ENCODE measurements around the gene ADARB2. TPM values are rescaled to one million over a fixed set of nuclear protein-coding genes. Genes with fewer than 3 reads are reported as not detected.

ADARB2 gene
- total RNA-seq, 1 donor from 2014 or later = 1.2 TPM

DNA sequence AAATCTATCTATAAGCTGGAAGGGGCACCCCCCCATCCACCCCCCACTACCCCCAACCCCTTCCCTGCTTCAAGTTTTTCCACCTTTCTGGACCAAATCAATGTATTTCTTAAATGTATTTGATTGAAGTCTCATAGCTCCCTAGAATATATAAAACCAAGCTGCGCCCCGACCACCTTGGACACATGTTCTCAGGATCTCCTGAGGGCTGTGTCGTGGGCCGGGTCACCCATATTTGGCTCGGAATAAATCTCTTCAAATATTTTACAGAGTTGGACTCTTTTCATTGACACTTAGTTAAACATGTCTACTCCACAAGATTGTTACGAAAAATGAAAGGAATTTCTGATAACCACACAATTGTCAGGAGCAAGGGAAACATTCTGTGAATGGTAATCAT lies 215.6 kb downstream of the ADARB2 start:
- TF ChIP-seq, protein P1, sequence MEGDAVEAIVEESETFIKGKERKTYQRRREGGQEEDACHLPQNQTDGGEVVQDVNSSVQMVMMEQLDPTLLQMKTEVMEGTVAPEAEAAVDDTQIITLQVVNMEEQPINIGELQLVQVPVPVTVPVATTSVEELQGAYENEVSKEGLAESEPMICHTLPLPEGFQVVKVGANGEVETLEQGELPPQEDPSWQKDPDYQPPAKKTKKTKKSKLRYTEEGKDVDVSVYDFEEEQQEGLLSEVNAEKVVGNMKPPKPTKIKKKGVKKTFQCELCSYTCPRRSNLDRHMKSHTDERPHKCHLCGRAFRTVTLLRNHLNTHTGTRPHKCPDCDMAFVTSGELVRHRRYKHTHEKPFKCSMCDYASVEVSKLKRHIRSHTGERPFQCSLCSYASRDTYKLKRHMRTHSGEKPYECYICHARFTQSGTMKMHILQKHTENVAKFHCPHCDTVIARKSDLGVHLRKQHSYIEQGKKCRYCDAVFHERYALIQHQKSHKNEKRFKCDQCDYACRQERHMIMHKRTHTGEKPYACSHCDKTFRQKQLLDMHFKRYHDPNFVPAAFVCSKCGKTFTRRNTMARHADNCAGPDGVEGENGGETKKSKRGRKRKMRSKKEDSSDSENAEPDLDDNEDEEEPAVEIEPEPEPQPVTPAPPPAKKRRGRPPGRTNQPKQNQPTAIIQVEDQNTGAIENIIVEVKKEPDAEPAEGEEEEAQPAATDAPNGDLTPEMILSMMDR (IDR thresholded peaks at IDR 0.05) = no peak
- Histone ChIP-seq H3K9me3 (no peaks in the 10 kb centered on the region), H3K36me3 (no peaks in the 10 kb centered on the region), H3K4me1 (no peaks in the 10 kb centered on the region), H3K27ac (no peak overlapping the region), H3K27me3 (no peaks in the 10 kb centered on the region), H3K4me3 (no peak overlapping the region)
- no peak for ATAC-seq
- intact Hi-C loops (cut with DNase I) = no loop called here
- no peak for DNase-seq

DNA sequence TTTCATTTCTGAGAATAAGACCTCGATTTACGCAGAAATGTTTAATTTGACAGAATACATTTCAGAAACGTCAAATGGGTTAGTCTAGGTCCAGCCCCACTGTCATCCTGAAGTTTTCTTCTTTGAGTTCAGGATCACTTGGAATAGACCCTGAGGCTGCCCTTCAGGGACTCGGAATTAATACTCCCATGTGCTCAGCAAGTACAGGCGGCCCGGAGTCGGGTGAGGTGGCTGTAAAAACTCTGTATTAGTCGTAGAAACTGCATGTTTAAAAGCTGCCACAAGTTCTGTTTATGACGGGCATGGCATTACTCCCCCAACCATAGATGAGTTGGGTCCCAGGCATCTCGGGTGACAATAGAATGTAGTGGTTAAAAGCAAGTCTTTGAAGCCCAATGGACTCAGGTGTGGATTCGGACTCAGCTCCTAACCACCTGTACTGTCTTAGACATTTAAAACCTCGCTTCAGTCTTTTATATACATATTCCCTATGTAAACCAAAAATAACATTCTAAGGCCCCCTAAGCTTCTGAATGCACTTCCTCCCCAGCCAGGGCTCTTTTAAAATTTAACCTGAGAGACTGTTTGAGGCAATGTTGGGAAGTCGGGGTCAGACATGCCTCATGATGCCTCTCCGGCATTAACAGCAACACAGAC lies 216.3 kb downstream of the ADARB2 start:
- TF ChIP-seq, protein P1 (IDR thresholded peaks at IDR 0.05) = no peak
- DNase-seq (no peak), ATAC-seq (no peak)
- no peaks in the 10 kb centered on the region for H3K27me3 ChIP-seq
- H3K4me3 ChIP-seq = no peak overlapping the region
- no peaks in the 10 kb centered on the region for H3K4me1 ChIP-seq
- intact Hi-C loops (cut with DNase I) = no loop called here
- no peaks in the 10 kb centered on the region for H3K36me3 ChIP-seq
- no peaks in the 10 kb centered on the region for H3K9me3 ChIP-seq
- H3K27ac ChIP-seq = no peak overlapping the region

DNA sequence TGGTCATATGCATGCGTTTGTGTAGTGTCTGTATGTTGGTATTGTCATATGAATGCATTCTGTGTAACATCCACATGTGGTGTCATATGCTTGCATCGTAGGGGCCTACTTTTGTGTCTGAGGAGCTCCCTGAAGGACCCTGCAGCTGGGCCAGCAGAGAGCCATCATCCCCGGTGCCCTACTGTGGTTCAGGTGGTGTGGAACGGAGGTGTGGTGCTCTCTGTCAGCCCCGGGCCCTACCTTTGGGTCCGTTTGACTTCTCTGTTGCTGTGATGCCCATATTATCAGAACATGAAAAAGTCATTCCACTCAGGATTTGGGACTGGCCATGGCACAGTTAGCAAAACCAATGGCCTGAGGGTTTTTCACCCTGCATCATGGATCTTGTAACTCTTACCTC lies 217.9 kb downstream of the ADARB2 start:
- DNase-seq (no peak), ATAC-seq (no peak)
- no peak overlapping the region for H3K27ac ChIP-seq
- no peaks in the 10 kb centered on the region for H3K36me3 ChIP-seq
- TF ChIP-seq, protein P1 (IDR thresholded peaks at IDR 0.05) = no peak
- no peaks in the 10 kb centered on the region for H3K9me3 ChIP-seq
- H3K4me1 ChIP-seq = no peaks in the 10 kb centered on the region
- intact Hi-C loops (cut with DNase I) = no loop called here
- no peak overlapping the region for H3K4me3 ChIP-seq
- no peaks in the 10 kb centered on the region for H3K27me3 ChIP-seq

DNA sequence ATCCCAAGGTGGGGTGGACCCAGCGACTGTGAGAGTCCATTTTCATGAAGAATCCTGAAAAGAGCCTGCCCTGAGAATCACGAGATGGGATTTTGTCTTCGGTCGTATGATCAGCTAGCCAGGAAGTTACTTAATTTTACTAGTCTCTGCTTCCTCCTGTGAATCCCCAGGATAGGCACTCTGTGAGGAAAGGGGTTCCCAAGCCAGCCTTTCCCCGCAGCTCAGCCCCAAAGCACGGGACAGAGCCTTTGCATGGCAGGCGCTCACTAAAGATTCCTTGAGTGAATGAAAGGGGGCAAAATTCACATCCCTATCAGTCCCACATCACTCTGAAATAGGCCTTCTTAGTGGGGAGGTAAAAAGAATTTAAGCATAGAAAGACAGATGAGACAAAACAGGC lies 219.6 kb downstream of the ADARB2 start:
- no peak for ATAC-seq
- Histone ChIP-seq H3K4me1 (no peaks in the 10 kb centered on the region), H3K27ac (no peak overlapping the region), H3K36me3 (no peaks in the 10 kb centered on the region), H3K27me3 (no peaks in the 10 kb centered on the region), H3K9me3 (no peaks in the 10 kb centered on the region), H3K4me3 (no peak overlapping the region)
- intact Hi-C loops (cut with DNase I) = no loop called here
- TF ChIP-seq, protein P1 (IDR thresholded peaks at IDR 0.05) = no peak
- DNase-seq = no peak

DNA sequence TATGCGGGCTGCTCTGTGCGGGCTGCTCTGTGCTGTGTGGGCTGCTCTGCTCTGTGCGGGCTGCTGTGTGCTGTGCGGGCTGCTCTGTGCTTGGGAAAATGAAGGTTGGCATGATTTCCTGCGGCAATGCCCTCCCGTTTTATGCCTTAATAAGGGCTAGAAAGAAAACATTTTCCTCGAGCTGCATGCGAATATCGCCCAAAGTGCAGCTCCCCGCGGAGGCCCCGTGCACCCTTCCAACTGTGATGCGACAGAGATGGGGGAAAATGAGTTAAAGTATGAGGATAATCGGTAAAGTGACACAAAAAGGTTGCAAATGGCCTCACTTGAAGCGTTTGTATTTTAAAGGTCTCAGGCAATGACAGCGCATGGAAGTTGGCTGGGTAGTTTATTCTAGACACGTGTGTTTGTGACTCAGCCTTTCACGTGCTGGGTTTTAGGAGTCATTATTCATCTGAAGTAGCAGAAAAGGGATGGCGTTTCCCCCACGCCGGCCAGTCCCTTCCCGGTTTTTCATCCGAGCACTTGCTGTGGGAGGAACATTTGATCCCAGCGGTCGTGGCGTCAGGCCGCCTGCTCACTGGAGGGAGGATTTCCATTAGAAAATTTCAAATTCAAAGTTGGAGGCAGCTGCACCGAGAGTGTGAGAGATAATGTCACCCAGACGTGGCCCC lies 220.7 kb downstream of the ADARB2 start:
- no peaks in the 10 kb centered on the region for H3K27me3 ChIP-seq
- intact Hi-C loops (cut with DNase I) = no loop called here
- H3K36me3 ChIP-seq = no peaks in the 10 kb centered on the region
- H3K27ac ChIP-seq = no peak overlapping the region
- no peaks in the 10 kb centered on the region for H3K9me3 ChIP-seq
- no peak overlapping the region for H3K4me3 ChIP-seq
- DNase-seq = no peak
- no peak for ATAC-seq
- H3K4me1 ChIP-seq = no peaks in the 10 kb centered on the region
- TF ChIP-seq, protein P1 (IDR thresholded peaks at IDR 0.05) = no peak
